ENCODE data around the gene CCDC7.
"Not testable (repeated sequence)": the region's sequence is repeated elsewhere in the genome, so short reads cannot be mapped to it uniquely, and the experiment has no call there.

The CCDC7 gene

GRCh38 chr10:32582946-32583345 is 137.0 kb downstream of the CCDC7 start:
- TF ChIP-seq CTCF (conservative IDR thresholded peaks at IDR 0.05; ENCODE audit: low read depth, low read length) = no peak
- DNase-seq (ENCODE audit: low read depth) = no peak
- H3K4me3 ChIP-seq (ENCODE audit: low read length) = no peak overlapping the region

DNA sequence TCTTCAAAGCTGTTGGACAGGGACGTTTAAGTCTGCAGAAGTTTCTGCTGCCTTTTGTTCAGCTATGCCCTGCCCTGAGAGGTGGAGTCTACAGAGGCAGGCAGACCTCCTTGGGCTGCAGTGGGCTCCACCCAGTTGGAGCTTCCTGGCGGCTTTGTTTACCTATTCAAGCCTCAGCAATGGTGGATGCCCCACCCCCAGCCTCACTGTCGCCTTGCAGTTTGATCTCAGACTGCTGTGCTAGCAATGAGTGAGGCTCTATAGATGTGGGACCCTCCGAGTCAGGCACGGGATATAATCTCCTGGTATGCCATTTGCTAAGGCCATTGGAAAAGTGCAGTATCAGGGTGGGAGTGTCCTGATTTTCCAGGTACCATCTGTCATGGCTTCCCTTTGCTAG is 152.1 kb downstream of the CCDC7 start:
- not testable (repeated sequence) for DNase-seq (ENCODE audit: low read depth); H3K4me3 ChIP-seq (ENCODE audit: low read length)

GRCh38 chr10:32600317-32600716 is 154.4 kb downstream of the CCDC7 start:
- H3K4me3 ChIP-seq (ENCODE audit: low read length) = no peak overlapping the region
- no peak for TF ChIP-seq CTCF (conservative IDR thresholded peaks at IDR 0.05; ENCODE audit: low read depth, low read length)
- DNase-seq (ENCODE audit: low read depth) = no peak

GRCh38 chr10:32601562-32601961 is 155.6 kb downstream of the CCDC7 start:
- not testable (repeated sequence) for H3K4me3 ChIP-seq (ENCODE audit: low read length); DNase-seq (ENCODE audit: low read depth)

- H3K4me3 ChIP-seq (ENCODE audit: low read length) = no peak overlapping the region
- TF ChIP-seq CTCF (conservative IDR thresholded peaks at IDR 0.05; ENCODE audit: low read depth, low read length) = no peak
- no peak for DNase-seq (ENCODE audit: low read depth)
Observed at GRCh38 chr10:32605787-32606186, 159.8 kb downstream of the CCDC7 start.

GRCh38 chr10:32610543-32610942 is 164.6 kb downstream of the CCDC7 start:
- DNase-seq (ENCODE audit: low read depth); H3K4me3 ChIP-seq (ENCODE audit: low read length): not testable (repeated sequence)

DNA sequence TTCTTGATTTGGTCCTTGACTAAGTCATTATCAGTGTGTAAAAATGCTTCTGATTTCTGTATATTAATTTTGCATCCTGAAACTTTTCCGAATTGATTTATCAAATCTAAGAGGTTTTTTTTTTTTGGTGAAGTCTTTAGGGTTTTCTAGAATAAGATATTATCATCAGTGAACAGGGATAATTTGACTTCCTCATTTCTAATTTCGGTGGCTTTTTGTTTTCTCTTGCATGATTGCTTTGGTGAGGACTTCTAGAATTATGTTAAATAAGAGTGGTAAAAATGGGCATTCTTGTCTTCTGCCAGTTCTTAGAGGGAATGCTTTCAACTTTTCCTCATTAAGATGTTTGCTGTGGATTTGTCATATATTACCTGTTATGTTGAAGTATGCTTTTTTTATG is 170.5 kb downstream of the CCDC7 start:
- no peak for TF ChIP-seq CTCF (conservative IDR thresholded peaks at IDR 0.05; ENCODE audit: low read depth, low read length)
- no peak for DNase-seq (ENCODE audit: low read depth)
- no peak overlapping the region for H3K4me3 ChIP-seq (ENCODE audit: low read length)

GRCh38 chr10:32618482-32618881 is 172.5 kb downstream of the CCDC7 start:
- no peak for DNase-seq (ENCODE audit: low read depth)
- H3K4me3 ChIP-seq (ENCODE audit: low read length) = no peak overlapping the region
- TF ChIP-seq CTCF (conservative IDR thresholded peaks at IDR 0.05; ENCODE audit: low read depth, low read length) = no peak

GRCh38 chr10:32621969-32622368 is 176.0 kb downstream of the CCDC7 start:
- H3K4me3 ChIP-seq (ENCODE audit: low read length) = no peak overlapping the region
- no peak for DNase-seq (ENCODE audit: low read depth)
- TF ChIP-seq CTCF (conservative IDR thresholded peaks at IDR 0.05; ENCODE audit: low read depth, low read length) = no peak

All from retinal pigment epithelial cell (primary cell).